HCT116 (cell line): ENCODE results near the gene VAV2. TPM values are rescaled to one million over a fixed set of nuclear protein-coding genes. Genes with fewer than 3 reads are reported as not detected.

Experiments
- ATAC-seq: fragments of 200-7000 bp; cut with Tn5 transposase; 2 replicates; pipeline ENCODE4 v1.9.1; 2020; ENCODE audit warnings: mild to moderate bottlenecking, moderate library complexity
- BruUV-seq: library from RNA; stranded (reverse); fragments of 400-500 nt; replicated peaks from 2 replicates; lab custom pipeline; 2021; lab: Mats Ljungman, UMichigan
- CTCF ChIA-PET: fragments of 300-600 bp; sonication (Branson Sonifier 250); formaldehyde crosslinking; loops from one replicate; lab custom pipeline; 2021; ENCODE audit warnings: antibody characterized with exemption; lab: Charles Lee
- POLR2A ChIA-PET: fragments of 300-600, 350-600 bp; sonication (Branson Sonifier 250); formaldehyde crosslinking; loops from one replicate; lab custom pipeline; 2021; ENCODE audit warnings: antibody characterized with exemption; lab: Charles Lee
- RAD21 ChIA-PET, 2 experiments: fragments of 300-600 bp; sonication (Branson Sonifier 250); formaldehyde crosslinking; loops; one replicate each; lab custom pipeline; 2023; ENCODE audit warnings: low total read pairs in 2 of 2; ENCODE audit not compliant: uncharacterized antibody in 2 of 2, unreplicated experiment in 2 of 2, low non-redundant PET in 1 of 2; lab: Charles Lee
- DNase-seq: peaks from one replicate; pipeline ENCODE4 v3.0.0-alpha.2; 2010; ENCODE audit warnings: low read depth, low spot score
- H2AFZ ChIP-seq: fragments of 200-600 bp; shearing (Covaris generic), sonication (generic); 2 replicates; pipeline ENCODE4 v1.6.1; 2017; ENCODE audit warnings: low read depth, mixed run types, mixed read lengths, antibody characterized with exemption, low read length; ENCODE audit not compliant: poor library complexity, severe bottlenecking
- H3K27ac ChIP-seq: 2 replicates; pipeline ENCODE4 v1.5.1; 2012; ENCODE audit warnings: low read depth, low read length
- H3K27me3 ChIP-seq: fragments of 200-600 bp; sonication (generic); 2 replicates; pipeline ENCODE4 v1.6.1; 2016; ENCODE audit warnings: mixed run types, low read length, mixed read lengths; ENCODE audit not compliant: insufficient read depth
- H3K36me3 ChIP-seq, 2 experiments: fragments of 200-500 bp in 1 of 2; fragments of 200-600 bp in 1 of 2; sonication (Bioruptor generic) in 1 of 2; sonication (generic) in 1 of 2; 2 replicates each; pipeline versions ENCODE4 v1.5.1 to v1.6.1; 2014 to 2016; ENCODE audit warnings: low read length in 2 of 2, inconsistent platforms in 1 of 2, mixed read lengths in 1 of 2, mixed run types in 1 of 2; ENCODE audit not compliant: insufficient read depth in 2 of 2, control insufficient read depth in 1 of 2
- H3K4me1 ChIP-seq, 2 experiments: fragments of 200-600 bp in 1 of 2; sonication (generic) in 1 of 2; 2 replicates each; pipeline versions ENCODE4 v1.5.1 to v1.6.1; 2012 to 2017; ENCODE audit warnings: low read length in 2 of 2, inconsistent platforms in 1 of 2, mild to moderate bottlenecking in 1 of 2, mixed read lengths in 1 of 2, mixed run types in 1 of 2, moderate library complexity in 1 of 2; ENCODE audit not compliant: insufficient read depth in 2 of 2, control insufficient read depth in 1 of 2
- H3K4me2 ChIP-seq: fragments of 200-600 bp; sonication (generic); 2 replicates; pipeline ENCODE4 v1.6.1; 2017; ENCODE audit warnings: mixed run types, low read length, mixed read lengths
- H3K4me3 ChIP-seq, 2 experiments: fragments of 200-600 bp in 1 of 2; sonication (generic) in 1 of 2; replicated peaks in 1 of 2; 2 replicates each; pipeline ENCODE4 v1.5.1; 2011 to 2016; ENCODE audit warnings: low read length in 2 of 2, control low read depth in 1 of 2, low read depth in 1 of 2, mild to moderate bottlenecking in 1 of 2, mixed read lengths in 1 of 2, mixed run types in 1 of 2
- H3K79me2 ChIP-seq: fragments of 200-600 bp; sonication (generic); 2 replicates; pipeline ENCODE4 v1.6.1; 2017; ENCODE audit warnings: mild to moderate bottlenecking, mixed run types, low read length, moderate library complexity, mixed read lengths; ENCODE audit not compliant: insufficient read depth
- H3K9ac ChIP-seq: fragments of 200-600 bp; sonication (generic); 2 replicates; pipeline ENCODE4 v1.6.1; 2016; ENCODE audit warnings: low read length, mixed read lengths
- H3K9me2 ChIP-seq: fragments of 200-600 bp; sonication (generic), shearing (Covaris generic); 2 replicates; pipeline ENCODE4 v1.6.1; 2017; ENCODE audit warnings: mixed run types, mild to moderate bottlenecking, moderate library complexity; ENCODE audit not compliant: insufficient read depth
- H3K9me3 ChIP-seq, 2 experiments: fragments of 200-500 bp in 1 of 2; fragments of 200-600 bp in 1 of 2; sonication (Bioruptor generic) in 1 of 2; sonication (generic) in 1 of 2; 2 replicates each; pipeline ENCODE4 v1.6.1; 2014 to 2017; ENCODE audit warnings: low read length in 2 of 2, mixed read lengths in 2 of 2, inconsistent platforms in 1 of 2, low read depth in 1 of 2, mild to moderate bottlenecking in 1 of 2, mixed run types in 1 of 2, moderate library complexity in 1 of 2; ENCODE audit not compliant: control insufficient read depth in 1 of 2, insufficient read depth in 1 of 2
- H4K20me1 ChIP-seq: fragments of 200-600 bp; sonication (generic), shearing (Covaris generic); 2 replicates; pipeline ENCODE4 v1.6.1; 2017; ENCODE audit warnings: mixed run types, mild to moderate bottlenecking, moderate library complexity; ENCODE audit not compliant: insufficient read depth
- CEBPB ChIP-seq: IDR thresholded peaks from 2 replicates; pipeline ENCODE4 v1.6.1; 2012; ENCODE audit warnings: low read depth
- CTCF ChIP-seq, 3 experiments: fragments of 200-600 bp in 1 of 3; sonication (generic) in 1 of 3; IDR thresholded peaks in 2 of 3; conservative IDR thresholded peaks in 1 of 3; 2 replicates each; pipeline ENCODE4 v1.5.1; 2012 to 2017; ENCODE audit warnings: low read depth in 2 of 3, low read length in 2 of 3, antibody characterized with exemption in 1 of 3, borderline replicate concordance in 1 of 3, control low read depth in 1 of 3, mild to moderate bottlenecking in 1 of 3, mixed read lengths in 1 of 3, mixed run types in 1 of 3, moderate library complexity in 1 of 3; ENCODE audit not compliant: insufficient read depth in 1 of 3
- ELF1 ChIP-seq: IDR thresholded peaks from 2 replicates; pipeline ENCODE4 v1.6.1; 2012; ENCODE audit warnings: low read depth, borderline replicate concordance
- EZH2phosphoT487 ChIP-seq: fragments of 200-600 bp; IDR thresholded peaks from 2 replicates; pipeline ENCODE4 v1.6.1; 2018; ENCODE audit warnings: antibody characterized with exemption, borderline replicate concordance
- FOSL1 ChIP-seq: IDR thresholded peaks from 2 replicates; pipeline ENCODE4 v1.6.1; 2012; ENCODE audit warnings: low read depth
- REST ChIP-seq: IDR thresholded peaks from 2 replicates; pipeline ENCODE4 v1.6.1; 2012; ENCODE audit warnings: low read depth
- SP1 ChIP-seq: IDR thresholded peaks from 2 replicates; pipeline ENCODE4 v1.6.1; 2012; ENCODE audit warnings: low read depth
- TCF7L2 ChIP-seq: IDR thresholded peaks from 2 replicates; pipeline ENCODE4 v1.7.0; 2011; ENCODE audit warnings: borderline replicate concordance, inconsistent platforms; ENCODE audit not compliant: insufficient read depth, insufficient read length; ENCODE audit errors: extremely low read depth
- ZFX ChIP-seq: fragments of 450-650 bp; IDR thresholded peaks from 2 replicates; pipeline ENCODE4 v1.6.1; 2017
- intact Hi-C: fragments of 100-400 bp; cut with micrococcal nuclease; formaldehyde crosslinking; loops from 2 replicates; pipeline ENCODE4 v1.10.0; 2022
- total RNA-seq: library from RNA; stranded (reverse); gene quantifications from one replicate; pipeline ENCODE4 v1.2.1, GENCODE V29; 2021; ENCODE audit not compliant: unreplicated experiment

Gene VAV2
- total RNA-seq, 1 experiment from 2014 or later: 33.2 TPM

- H3K27ac ChIP-seq: no peak overlapping the region
- ChIA-PET CTCF (interaction anchor here (1.8 kb wide), 1 partner anchor 14 kb away, joined by 6 read pairs; no protein-coding TSS in a partner anchor), POLR2A (no interaction called here), RAD21 (no interaction called here)
- DNase-seq (no peak), ATAC-seq (no peak)
- H3K4me1 ChIP-seq: peaks cover 0 to 5% of the 10 kb centered on the region in 2 experiments; a peak in 2 of 4 replicates
- H3K27me3 ChIP-seq: 0 out of 2 replicates have a peak, but pooled peaks cover 12% of the 10 kb centered on the region
- intact Hi-C loops: loop anchor here (5.0 kb wide), 1 partner anchor 263 kb away; the partner anchor contains the start of gene VAV2
- H3K4me3 ChIP-seq: no peak overlapping the region
- no peaks in the 10 kb centered on the region for H3K9me2 ChIP-seq
- H3K4me2 ChIP-seq: no peak overlapping the region
- TF ChIP-seq CEBPB: no peak
- TF ChIP-seq ZFX: no peak
- TF ChIP-seq TCF7L2: no peak
- TF ChIP-seq FOSL1: no peak
- TF ChIP-seq ELF1: no peak
- TF ChIP-seq REST: no peak
- no peak for TF ChIP-seq CTCF (IDR thresholded peaks at IDR 0.05 in 2 of 3, conservative IDR thresholded peaks at IDR 0.05 in 1 of 3; ENCODE audit: borderline replicate concordance in 1 of 3, insufficient read depth in 1 of 3, low read depth in 2 of 3, low read length in 2 of 3)
- no peak for TF ChIP-seq SP1
- no peak for TF ChIP-seq EZH2phosphoT487
- BruUV-seq: no TSS peak
- H3K79me2 ChIP-seq: no peaks in the 10 kb centered on the region
- H3K9ac ChIP-seq: no peak overlapping the region
- H3K36me3 ChIP-seq: no peaks in the 10 kb centered on the region
- H2AFZ ChIP-seq: no peak overlapping the region
- H4K20me1 ChIP-seq: no peaks in the 10 kb centered on the region
- H3K9me3 ChIP-seq: no peaks in the 10 kb centered on the region
Measured at GRCh38 chr9:133728856-133729616, 263.1 kb downstream of the VAV2 start.
